Peyer's patch (tissue), 4 donors: ENCODE data around the gene IL16. TPM values are rescaled to one million over a fixed set of nuclear protein-coding genes. Genes with fewer than 3 reads are reported as not detected.
"Not testable (repeated sequence)": the region's sequence is repeated elsewhere in the genome, so short reads cannot be mapped to it uniquely, and the experiment has no call there.

Source experiments
- DNase-seq, 3 donors: peaks; one replicate each; pipeline ENCODE4 v3.0.0-alpha.2; 2017 to 2019
- H3K27ac ChIP-seq, 4 donors: fragments of 200-600 bp; sonication (generic); one replicate each; pipeline ENCODE4 v1.5.1; 2016 to 2019
- H3K27me3 ChIP-seq, 2 donors: fragments of 200-600 bp; sonication (generic); one replicate each; pipeline ENCODE4 v1.5.1; 2019
- H3K36me3 ChIP-seq, 3 donors: fragments of 200-600 bp; sonication (generic); one replicate each; pipeline ENCODE4 v1.5.1; 2016 to 2019
- H3K4me1 ChIP-seq, 4 donors: fragments of 200-600 bp; sonication (generic); one replicate each; pipeline ENCODE4 v1.5.1; 2016 to 2019
- H3K4me3 ChIP-seq, 4 donors: fragments of 200-600 bp; sonication (generic); 1 replicate in 3 of 4; 2 replicates in 1 of 4; pipeline ENCODE4 v1.5.1; 2016 to 2019; ENCODE audit warnings: mild to moderate bottlenecking in 1 of 4
- H3K9me3 ChIP-seq, 4 donors: fragments of 200-600 bp; sonication (generic); one replicate each; pipeline ENCODE4 v1.5.1; 2016 to 2019; ENCODE audit warnings: mild to moderate bottlenecking in 1 of 4
- POLR2A ChIP-seq, 2 donors: fragments of 450-650 bp; IDR thresholded peaks; one replicate each; pipeline ENCODE4 v1.5.1; 2017; ENCODE audit warnings: antibody characterized with exemption in 2 of 2, mild to moderate bottlenecking in 2 of 2, moderate library complexity in 2 of 2
- total RNA-seq, 4 donors: library from RNA; depleted of rRNA; stranded (reverse); fragments of >200 nt; gene quantifications; one replicate each; pipeline ENCODE4 v1.1.0, GENCODE V29; 2016
- TF ChIP-seq, protein P1 (sequence below), 6 experiments: fragments of 450-650 bp in 4 of 6; fragments of 200-600 bp in 2 of 6; sonication (generic) in 1 of 6; IDR thresholded peaks; one replicate each; pipeline ENCODE4 v1.5.1; 2017 to 2019; ENCODE audit warnings: antibody characterized with exemption in 6 of 6, mild to moderate bottlenecking in 3 of 6, moderate library complexity in 1 of 6

IL16 gene
- total RNA-seq, 4 donors from 2014 or later: 6.3 to 115 (median 11.6) TPM

DNA sequence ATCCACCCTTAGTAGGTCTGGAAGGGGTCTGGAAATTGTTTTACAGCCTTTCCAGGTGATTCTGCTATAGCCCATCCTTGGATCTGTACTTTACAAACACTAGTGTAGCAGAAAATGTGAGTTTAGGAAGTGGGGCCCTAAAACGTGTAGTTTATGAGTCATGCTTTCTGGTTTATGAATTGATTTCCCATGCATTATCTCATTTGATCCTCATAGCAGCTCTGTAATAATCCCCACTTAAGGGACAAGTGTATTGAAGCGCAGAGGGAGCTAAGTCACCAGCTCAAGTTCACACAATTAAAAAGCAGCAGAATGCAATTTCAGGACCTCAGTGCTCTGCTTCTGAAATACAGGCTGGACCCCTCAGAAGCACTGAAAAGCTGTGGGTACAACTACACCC lies 149.9 kb downstream of the IL16 start:
- Histone ChIP-seq H3K4me1 (no peaks in the 10 kb centered on the region), H3K36me3 (no peaks in the 10 kb centered on the region), H3K27ac (no peak overlapping the region), H3K9me3 (no peaks in the 10 kb centered on the region), H3K27me3 (no peaks in the 10 kb centered on the region), H3K4me3 (no peak overlapping the region)
- TF ChIP-seq POLR2A (IDR thresholded peaks at IDR 0.05): no peak
- TF ChIP-seq, protein P1, sequence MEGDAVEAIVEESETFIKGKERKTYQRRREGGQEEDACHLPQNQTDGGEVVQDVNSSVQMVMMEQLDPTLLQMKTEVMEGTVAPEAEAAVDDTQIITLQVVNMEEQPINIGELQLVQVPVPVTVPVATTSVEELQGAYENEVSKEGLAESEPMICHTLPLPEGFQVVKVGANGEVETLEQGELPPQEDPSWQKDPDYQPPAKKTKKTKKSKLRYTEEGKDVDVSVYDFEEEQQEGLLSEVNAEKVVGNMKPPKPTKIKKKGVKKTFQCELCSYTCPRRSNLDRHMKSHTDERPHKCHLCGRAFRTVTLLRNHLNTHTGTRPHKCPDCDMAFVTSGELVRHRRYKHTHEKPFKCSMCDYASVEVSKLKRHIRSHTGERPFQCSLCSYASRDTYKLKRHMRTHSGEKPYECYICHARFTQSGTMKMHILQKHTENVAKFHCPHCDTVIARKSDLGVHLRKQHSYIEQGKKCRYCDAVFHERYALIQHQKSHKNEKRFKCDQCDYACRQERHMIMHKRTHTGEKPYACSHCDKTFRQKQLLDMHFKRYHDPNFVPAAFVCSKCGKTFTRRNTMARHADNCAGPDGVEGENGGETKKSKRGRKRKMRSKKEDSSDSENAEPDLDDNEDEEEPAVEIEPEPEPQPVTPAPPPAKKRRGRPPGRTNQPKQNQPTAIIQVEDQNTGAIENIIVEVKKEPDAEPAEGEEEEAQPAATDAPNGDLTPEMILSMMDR (IDR thresholded peaks at IDR 0.05): no peak
- no peak for DNase-seq

DNA sequence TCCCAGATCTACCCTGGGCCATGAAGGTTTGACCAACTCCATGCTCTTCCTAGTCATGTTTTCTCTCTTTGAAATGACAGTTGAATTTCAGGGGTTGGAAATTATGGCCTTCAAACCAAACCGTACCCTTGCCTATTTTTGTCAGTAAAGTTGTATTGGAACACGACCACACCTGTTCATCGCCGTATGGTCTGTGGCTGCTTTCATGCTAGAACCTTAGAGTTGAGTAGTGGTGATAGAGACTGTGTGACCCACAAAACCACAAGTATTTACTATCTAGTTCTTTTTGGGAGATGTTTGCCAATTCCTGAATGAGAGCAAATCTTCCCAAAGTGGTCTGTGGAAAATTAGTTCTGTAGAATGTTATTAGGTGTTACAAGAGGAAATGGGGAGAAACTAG lies 151.2 kb downstream of the IL16 start:
- Histone ChIP-seq H3K36me3 (no peaks in the 10 kb centered on the region), H3K9me3 (no peaks in the 10 kb centered on the region), H3K4me3 (no peak overlapping the region), H3K27me3 (no peaks in the 10 kb centered on the region), H3K4me1 (no peaks in the 10 kb centered on the region), H3K27ac (no peak overlapping the region)
- no peak for TF ChIP-seq POLR2A (IDR thresholded peaks at IDR 0.05)
- TF ChIP-seq, protein P1 (IDR thresholded peaks at IDR 0.05): no peak
- DNase-seq: no peak

DNA sequence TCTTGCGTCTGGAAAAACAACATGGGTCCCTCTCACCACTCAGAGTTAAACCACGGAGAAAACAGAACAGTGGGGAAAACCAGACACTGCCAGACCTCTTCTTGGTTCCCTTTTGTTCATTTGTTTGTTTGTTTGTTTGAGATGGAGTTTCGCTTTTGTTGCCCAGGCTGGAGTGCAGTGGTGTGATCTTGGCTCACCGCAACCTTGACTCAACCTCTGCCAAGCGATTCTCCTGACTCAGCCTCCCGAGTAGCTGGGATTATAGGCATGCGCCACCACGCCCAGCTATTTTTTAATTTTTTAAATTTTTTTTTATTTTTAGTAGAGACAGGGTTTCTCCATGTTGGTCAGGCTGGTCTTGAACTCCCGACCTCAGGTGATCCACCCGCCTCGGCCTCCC lies 152.0 kb downstream of the IL16 start:
- not testable (repeated sequence) for H3K36me3 ChIP-seq, H3K27me3 ChIP-seq, H3K27ac ChIP-seq, H3K4me1 ChIP-seq, H3K4me3 ChIP-seq, H3K9me3 ChIP-seq, DNase-seq

DNA sequence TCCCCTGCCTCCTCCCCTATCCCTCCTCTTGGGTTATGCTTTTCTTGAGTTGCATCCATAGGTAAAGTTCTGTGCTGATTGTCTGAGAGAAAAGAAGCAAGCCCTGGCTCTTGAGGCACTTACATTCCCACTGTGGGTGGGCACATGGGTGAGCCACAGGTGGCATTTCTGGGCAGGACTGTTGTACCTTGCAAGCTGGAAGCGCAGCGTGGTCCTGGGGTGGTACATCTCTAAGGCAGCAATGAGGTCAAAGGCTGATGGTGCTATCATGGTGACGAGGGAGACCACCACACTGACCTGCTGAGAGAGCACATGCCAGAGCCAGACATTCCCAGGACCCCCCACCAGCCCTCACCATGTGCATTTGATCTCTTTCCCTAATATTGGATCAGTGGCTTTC lies 152.6 kb downstream of the IL16 start:
- no peaks in the 10 kb centered on the region for H3K9me3 ChIP-seq

DNA sequence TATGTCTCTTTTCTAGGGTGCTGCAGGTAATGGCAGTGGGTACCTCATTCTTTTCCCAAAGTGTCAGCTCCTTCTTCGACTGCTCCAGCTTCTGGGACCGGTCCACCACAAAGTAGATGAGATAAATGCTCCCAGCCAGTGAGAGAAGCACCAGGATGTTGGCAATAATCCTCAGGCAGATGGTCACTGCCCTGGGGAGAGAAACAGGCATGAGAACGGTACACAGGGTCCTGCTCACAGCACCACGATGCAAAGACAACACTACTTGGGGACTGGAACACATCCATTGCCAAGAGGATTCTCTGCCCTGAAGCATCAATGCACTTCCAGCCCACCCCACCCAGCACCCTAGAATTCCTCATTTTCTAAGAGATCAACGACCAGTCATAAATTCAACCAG lies 155.0 kb downstream of the IL16 start:
- Histone ChIP-seq H3K27ac (no peak overlapping the region), H3K4me3 (no peak overlapping the region), H3K27me3 (no peaks in the 10 kb centered on the region), H3K4me1 (no peaks in the 10 kb centered on the region), H3K9me3 (no peaks in the 10 kb centered on the region), H3K36me3 (no peaks in the 10 kb centered on the region)
- TF ChIP-seq, protein P1 (IDR thresholded peaks at IDR 0.05): no peak
- TF ChIP-seq POLR2A (IDR thresholded peaks at IDR 0.05): no peak
- DNase-seq: no peak

More for the DNA sequence above, 152.6 kb downstream of the IL16 start:
- H3K27ac ChIP-seq: no peak overlapping the region
- no peak for DNase-seq
- H3K27me3 ChIP-seq: no peaks in the 10 kb centered on the region
- H3K4me1 ChIP-seq: no peaks in the 10 kb centered on the region
- H3K36me3 ChIP-seq: no peaks in the 10 kb centered on the region
- TF ChIP-seq, protein P1 (IDR thresholded peaks at IDR 0.05): no peak
- TF ChIP-seq POLR2A (IDR thresholded peaks at IDR 0.05): no peak
- H3K4me3 ChIP-seq: no peak overlapping the region

DNA sequence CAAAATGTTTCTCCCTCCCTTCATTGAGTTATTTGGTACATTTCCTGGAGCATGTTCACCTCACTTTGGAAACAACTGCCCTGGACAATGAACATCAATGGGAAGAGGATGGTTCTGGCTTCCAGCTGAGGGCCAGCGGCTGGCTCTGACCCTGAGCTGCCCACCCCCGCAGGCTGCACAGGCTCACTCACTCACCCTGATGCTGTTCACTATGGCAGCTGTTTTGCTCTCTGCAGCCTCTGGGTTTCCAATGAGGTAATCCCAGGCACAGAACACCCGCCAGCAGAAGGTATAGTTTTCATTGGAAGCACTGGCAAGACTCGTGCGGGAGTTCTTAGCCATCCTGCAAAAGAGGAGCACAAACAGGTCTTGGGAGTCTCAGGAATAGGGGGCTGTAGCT lies 159.6 kb downstream of the IL16 start:
- H3K36me3 ChIP-seq: no peaks in the 10 kb centered on the region
- DNase-seq: no peak
- no peaks in the 10 kb centered on the region for H3K4me1 ChIP-seq
- no peak overlapping the region for H3K27ac ChIP-seq
- no peaks in the 10 kb centered on the region for H3K9me3 ChIP-seq
- H3K4me3 ChIP-seq: no peak overlapping the region
- TF ChIP-seq, protein P1 (IDR thresholded peaks at IDR 0.05): no peak
- TF ChIP-seq POLR2A (IDR thresholded peaks at IDR 0.05): no peak
- H3K27me3 ChIP-seq: no peaks in the 10 kb centered on the region
